Upper lobe of left lung (tissue), 6 donors: ENCODE data around the gene FOXL1. TPM values are rescaled to one million over a fixed set of nuclear protein-coding genes. Genes with fewer than 3 reads are reported as not detected.

Source experiments
- ATAC-seq, 2 donors: fragments of 200-7000 bp; cut with Tn5 transposase; one replicate each; pipeline ENCODE4 v1.9.1; 2022; ENCODE audit warnings: mild to moderate bottlenecking in 2 of 2, moderate library complexity in 2 of 2; ENCODE audit not compliant: low FRiP score in 2 of 2
- DNase-seq, 2 donors: peaks; one replicate each; pipeline ENCODE4 v3.0.0-alpha.2; 2019 to 2020
- H3K27ac ChIP-seq, 4 donors: fragments of 200-600 bp; sonication (generic); one replicate each; pipeline ENCODE4 v1.5.1; 2016 to 2019
- H3K27me3 ChIP-seq, 4 donors: fragments of 200-600 bp; sonication (generic); one replicate each; pipeline ENCODE4 v1.5.1; 2017 to 2019
- H3K36me3 ChIP-seq, 4 donors: fragments of 200-600 bp; sonication (generic); one replicate each; pipeline ENCODE4 v1.5.1; 2016 to 2019
- H3K4me1 ChIP-seq, 4 donors: fragments of 200-600 bp; sonication (generic); one replicate each; pipeline ENCODE4 v1.5.1; 2018 to 2019
- H3K4me3 ChIP-seq, 4 donors: fragments of 200-600 bp; sonication (generic); one replicate each; pipeline ENCODE4 v1.5.1; 2017 to 2019; ENCODE audit warnings: mild to moderate bottlenecking in 2 of 4, moderate library complexity in 1 of 4
- H3K9me3 ChIP-seq, 4 donors: fragments of 200-600 bp; sonication (generic); one replicate each; pipeline ENCODE4 v1.5.1; 2018 to 2019
- EP300 ChIP-seq, 4 donors: sonication (generic); formaldehyde crosslinking; IDR thresholded peaks; one replicate each; pipeline ENCODE4 v1.5.1; 2017; ENCODE audit warnings: antibody characterized with exemption in 4 of 4, control low read depth in 2 of 4
- POLR2A ChIP-seq, 4 donors: fragments of 450-650 bp; IDR thresholded peaks; one replicate each; pipeline ENCODE4 v1.5.1; 2016 to 2017; ENCODE audit warnings: antibody characterized with exemption in 4 of 4, mild to moderate bottlenecking in 2 of 4
- POLR2AphosphoS5 ChIP-seq, 2 donors: sonication (generic); formaldehyde crosslinking; IDR thresholded peaks; one replicate each; pipeline ENCODE4 v1.5.1; 2017; ENCODE audit warnings: antibody characterized with exemption in 2 of 2
- WGBS, 2 donors: methylation state at CpG; one replicate each; pipeline ENCODE4 v1.1.5; 2017 to 2018; 5-methylcytosine and 5-hydroxymethylcytosine counted together
- total RNA-seq, 6 donors: library from RNA; depleted of rRNA in 4 of 6; stranded (reverse); fragments of >200 nt in 4 of 6; gene quantifications; one replicate each; pipeline versions ENCODE4 v1.1.0 to v1.2.1, GENCODE V29; 2016 to 2021
- TF ChIP-seq, protein P1 (sequence below), 6 experiments: fragments of 450-650 bp in 4 of 6; fragments of 200-600 bp in 2 of 6; sonication (generic) in 2 of 6; IDR thresholded peaks; one replicate each; pipeline ENCODE4 v1.5.1; 2016 to 2019; ENCODE audit warnings: antibody characterized with exemption in 6 of 6
- donor health status: DM: no; HTN: no; CAD: no; lungs with moderate emphysema.
- donor health status: DM: no; HTN: yes; CAD: no; lungs with severe emphysema.

Gene FOXL1
- total RNA-seq, 6 donors from 2014 or later = 0.22 to 2.2 (median 0.49) TPM; not detected in 1

DNA sequence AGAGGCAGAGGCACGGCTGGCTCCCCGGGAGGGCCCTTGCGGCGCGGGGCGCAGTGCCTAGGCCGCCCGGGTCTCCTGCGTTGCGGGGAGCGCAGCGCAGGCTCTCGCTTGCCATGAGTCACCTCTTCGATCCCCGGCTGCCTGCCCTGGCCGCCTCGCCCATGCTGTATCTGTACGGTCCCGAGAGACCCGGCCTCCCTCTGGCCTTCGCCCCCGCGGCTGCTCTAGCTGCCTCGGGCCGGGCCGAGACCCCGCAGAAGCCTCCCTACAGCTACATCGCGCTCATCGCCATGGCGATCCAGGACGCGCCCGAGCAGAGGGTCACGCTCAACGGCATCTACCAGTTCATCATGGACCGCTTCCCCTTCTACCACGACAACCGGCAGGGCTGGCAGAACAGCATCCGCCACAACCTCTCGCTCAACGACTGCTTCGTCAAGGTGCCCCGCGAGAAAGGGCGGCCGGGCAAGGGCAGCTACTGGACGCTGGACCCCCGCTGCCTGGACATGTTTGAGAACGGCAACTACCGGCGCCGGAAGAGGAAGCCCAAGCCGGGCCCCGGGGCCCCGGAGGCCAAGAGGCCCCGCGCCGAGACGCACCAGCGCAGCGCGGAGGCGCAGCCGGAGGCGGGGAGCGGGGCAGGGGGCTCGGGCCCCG is 390 bp downstream of the FOXL1 start:
- H3K4me3 ChIP-seq = peak overlapping the region in 3 of 4 donors; percentile 12 to 42 (median 36)
- peaks cover 16 to 41% (median 33%) of the 10 kb centered on the region in 4 donors for H3K4me1 ChIP-seq
- TF ChIP-seq POLR2AphosphoS5 (IDR thresholded peaks at IDR 0.05) (no peak), POLR2A (IDR thresholded peaks at IDR 0.05) (no peak), EP300 (IDR thresholded peaks at IDR 0.05) (no peak)
- TF ChIP-seq, protein P1, sequence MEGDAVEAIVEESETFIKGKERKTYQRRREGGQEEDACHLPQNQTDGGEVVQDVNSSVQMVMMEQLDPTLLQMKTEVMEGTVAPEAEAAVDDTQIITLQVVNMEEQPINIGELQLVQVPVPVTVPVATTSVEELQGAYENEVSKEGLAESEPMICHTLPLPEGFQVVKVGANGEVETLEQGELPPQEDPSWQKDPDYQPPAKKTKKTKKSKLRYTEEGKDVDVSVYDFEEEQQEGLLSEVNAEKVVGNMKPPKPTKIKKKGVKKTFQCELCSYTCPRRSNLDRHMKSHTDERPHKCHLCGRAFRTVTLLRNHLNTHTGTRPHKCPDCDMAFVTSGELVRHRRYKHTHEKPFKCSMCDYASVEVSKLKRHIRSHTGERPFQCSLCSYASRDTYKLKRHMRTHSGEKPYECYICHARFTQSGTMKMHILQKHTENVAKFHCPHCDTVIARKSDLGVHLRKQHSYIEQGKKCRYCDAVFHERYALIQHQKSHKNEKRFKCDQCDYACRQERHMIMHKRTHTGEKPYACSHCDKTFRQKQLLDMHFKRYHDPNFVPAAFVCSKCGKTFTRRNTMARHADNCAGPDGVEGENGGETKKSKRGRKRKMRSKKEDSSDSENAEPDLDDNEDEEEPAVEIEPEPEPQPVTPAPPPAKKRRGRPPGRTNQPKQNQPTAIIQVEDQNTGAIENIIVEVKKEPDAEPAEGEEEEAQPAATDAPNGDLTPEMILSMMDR (IDR thresholded peaks at IDR 0.05) = no peak
- no peaks in the 10 kb centered on the region for H3K9me3 ChIP-seq
- peak in 1 of 2 donors; percentile 13 for ATAC-seq
- 2 to 9% methylated on average over 19 to 45 of the region's 69 CpGs for WGBS, 2 donors
- peak overlapping the region; percentile 45 to 77 (median 63) for H3K27ac ChIP-seq
- DNase-seq = peak in 1 of 2 donors; percentile 82
- peaks cover 0 to 39% (median 13%) of the 10 kb centered on the region in 4 donors for H3K27me3 ChIP-seq
- H3K36me3 ChIP-seq = no peaks in the 10 kb centered on the region

DNA sequence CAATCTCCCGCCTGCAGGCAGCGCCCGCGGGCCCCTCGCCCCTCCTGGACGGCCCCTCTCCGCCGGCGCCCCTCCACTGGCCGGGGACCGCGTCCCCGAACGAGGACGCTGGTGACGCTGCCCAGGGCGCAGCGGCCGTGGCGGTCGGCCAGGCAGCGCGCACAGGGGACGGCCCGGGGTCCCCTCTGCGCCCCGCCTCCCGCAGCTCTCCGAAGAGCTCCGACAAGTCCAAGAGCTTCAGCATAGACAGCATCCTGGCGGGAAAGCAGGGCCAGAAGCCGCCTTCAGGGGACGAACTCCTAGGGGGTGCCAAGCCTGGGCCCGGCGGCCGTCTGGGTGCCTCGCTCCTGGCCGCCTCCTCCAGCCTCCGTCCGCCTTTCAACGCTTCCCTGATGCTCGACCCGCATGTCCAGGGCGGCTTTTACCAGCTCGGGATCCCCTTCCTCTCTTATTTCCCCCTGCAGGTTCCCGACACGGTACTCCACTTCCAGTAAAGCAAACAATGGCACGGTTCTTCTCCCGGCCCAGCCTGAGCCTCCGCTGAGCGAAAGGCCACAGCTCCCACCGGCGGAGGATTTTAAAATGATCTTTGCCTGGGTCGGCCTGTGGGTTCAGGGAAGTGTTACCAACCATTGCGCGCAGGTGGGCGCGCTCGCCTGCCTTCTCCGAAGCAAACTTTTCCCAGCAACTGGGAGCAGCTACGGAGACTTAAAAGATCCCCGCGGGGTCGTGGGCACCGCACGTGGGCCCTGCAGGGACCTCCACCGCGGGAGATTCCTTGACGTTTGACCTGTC is 1.1 kb downstream of the FOXL1 start:
- no peak for ATAC-seq
- H3K27me3 ChIP-seq = peaks cover 0 to 39% (median 13%) of the 10 kb centered on the region in 4 donors
- H3K9me3 ChIP-seq = no peaks in the 10 kb centered on the region
- TF ChIP-seq POLR2A (IDR thresholded peaks at IDR 0.05) (no peak), POLR2AphosphoS5 (IDR thresholded peaks at IDR 0.05) (no peak), EP300 (IDR thresholded peaks at IDR 0.05) (no peak)
- TF ChIP-seq, protein P1 (IDR thresholded peaks at IDR 0.05) = no peak
- DNase-seq = peak in 1 of 2 donors; percentile 71
- WGBS, 2 donors = 5 to 15% methylated on average over 21 to 48 of the region's 69 CpGs
- H3K4me1 ChIP-seq = peaks cover 16 to 41% (median 33%) of the 10 kb centered on the region in 4 donors
- no peaks in the 10 kb centered on the region for H3K36me3 ChIP-seq
- peak overlapping the region in 3 of 4 donors; percentile 12 to 42 (median 36) for H3K4me3 ChIP-seq
- peak overlapping the region; percentile 45 to 77 (median 63) for H3K27ac ChIP-seq

DNA sequence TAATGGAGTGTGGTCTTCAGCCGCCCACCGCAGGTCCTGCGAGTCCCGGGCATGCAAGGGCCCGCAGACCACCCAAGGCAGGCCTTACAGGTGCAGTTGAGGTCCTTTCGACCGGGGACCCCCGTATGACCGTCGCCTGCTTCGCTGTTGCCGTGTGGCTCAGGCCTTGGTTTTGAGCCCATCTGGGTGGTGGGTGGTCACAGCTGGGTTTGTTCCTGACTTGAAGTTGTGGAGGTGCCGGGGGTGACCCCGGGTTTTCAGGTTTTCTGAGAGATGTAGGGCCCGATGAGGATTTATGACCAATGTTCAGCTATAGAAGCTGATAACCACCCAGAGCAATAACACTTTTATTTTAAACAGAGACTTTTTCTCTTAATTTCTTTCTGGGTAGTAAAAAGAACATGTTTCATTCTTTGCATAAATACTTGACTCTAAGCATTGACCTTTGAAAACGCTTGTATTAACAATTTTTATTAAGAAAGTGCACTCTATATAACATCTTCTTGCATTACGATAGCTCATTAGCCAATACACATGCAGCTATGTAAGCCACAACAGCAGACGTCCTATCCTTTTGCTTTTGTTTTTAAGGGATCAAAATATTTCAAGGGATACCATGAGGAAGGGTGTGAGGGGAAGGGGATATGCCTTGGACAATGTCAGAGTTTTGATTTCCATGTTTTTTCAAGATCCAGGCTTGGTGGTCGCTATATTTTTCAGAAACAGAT is 1.9 kb downstream of the FOXL1 start:
- Histone ChIP-seq H3K9me3 (no peaks in the 10 kb centered on the region), H3K4me1 (peaks cover 16 to 41% (median 33%) of the 10 kb centered on the region in 4 donors), H3K4me3 (peak overlapping the region in 1 of 4 donors; percentile 42), H3K27me3 (peaks cover 0 to 39% (median 13%) of the 10 kb centered on the region in 4 donors), H3K36me3 (no peaks in the 10 kb centered on the region), H3K27ac (no peak overlapping the region)
- no peak for DNase-seq
- TF ChIP-seq EP300 (IDR thresholded peaks at IDR 0.05) = no peak
- TF ChIP-seq POLR2AphosphoS5 (IDR thresholded peaks at IDR 0.05) = no peak
- TF ChIP-seq POLR2A (IDR thresholded peaks at IDR 0.05) = no peak
- TF ChIP-seq, protein P1 (IDR thresholded peaks at IDR 0.05) = no peak
- WGBS, 2 donors = 62 to 70% methylated on average over 10 to 19 of the region's 19 CpGs
- no peak for ATAC-seq

DNA sequence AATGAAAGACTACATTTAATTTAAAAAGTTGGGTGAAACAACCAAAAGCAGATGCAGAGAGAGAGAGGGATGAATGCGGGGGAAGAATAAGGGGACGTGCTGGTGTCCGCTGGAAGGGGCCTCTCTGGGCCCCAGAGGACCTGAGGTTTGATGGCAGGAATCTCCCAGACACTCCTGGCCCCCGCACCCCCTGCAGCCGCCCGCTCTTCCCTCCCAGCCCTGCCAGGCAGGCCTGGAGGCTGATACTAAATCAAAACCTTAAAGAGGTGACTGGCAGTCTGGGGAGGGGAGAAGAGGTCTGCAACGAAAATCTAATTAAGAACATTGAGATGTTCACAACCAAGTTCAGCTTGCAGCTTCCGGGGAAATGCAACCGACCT is 2.4 kb downstream of the FOXL1 start:
- no peaks in the 10 kb centered on the region for H3K9me3 ChIP-seq
- ATAC-seq (no peak), DNase-seq (no peak)
- no peak overlapping the region for H3K4me3 ChIP-seq
- peaks cover 0 to 33% (median 13%) of the 10 kb centered on the region in 4 donors for H3K27me3 ChIP-seq
- H3K4me1 ChIP-seq = peaks cover 16 to 37% (median 29%) of the 10 kb centered on the region in 4 donors
- no peak overlapping the region for H3K27ac ChIP-seq
- WGBS, 2 donors = 81 to 88% methylated on average over 9 of the region's 9 CpGs
- no peak for TF ChIP-seq EP300 (IDR thresholded peaks at IDR 0.05)
- no peak for TF ChIP-seq POLR2A (IDR thresholded peaks at IDR 0.05)
- TF ChIP-seq, protein P1 (IDR thresholded peaks at IDR 0.05) = no peak
- no peak for TF ChIP-seq POLR2AphosphoS5 (IDR thresholded peaks at IDR 0.05)
- no peaks in the 10 kb centered on the region for H3K36me3 ChIP-seq
